Adrenal gland (tissue), 12 donors: ENCODE measurements around the gene ERN1. TPM values are rescaled to one million over a fixed set of nuclear protein-coding genes. Genes with fewer than 3 reads are reported as not detected.

ENCODE experiments used
- DNase-seq, 7 donors: peaks; one replicate each; pipeline ENCODE4 v3.0.0-alpha.2; 2019 to 2020
- H3K27ac ChIP-seq, 5 donors: fragments of 200-600 bp; sonication (generic) in 4 of 5; 1 replicate in 3 of 5; 2 replicates in 2 of 5; pipeline versions ENCODE4 v1.5.1 to v1.8.0; 2016 to 2020; ENCODE audit warnings: mild to moderate bottlenecking in 1 of 5
- H3K27me3 ChIP-seq: fragments of 200-600 bp; 2 replicates; pipeline ENCODE4 v1.8.0; 2021
- H3K36me3 ChIP-seq, 2 donors: fragments of 200-600 bp; replicated peaks in 1 of 2; 1 replicate in 1 of 2; 2 replicates in 1 of 2; pipeline versions ENCODE4 v1.5.1 to v1.8.0; 2018 to 2022
- H3K4me1 ChIP-seq, 2 donors: fragments of 200-600 bp; replicated peaks in 1 of 2; 1 replicate in 1 of 2; 2 replicates in 1 of 2; pipeline versions ENCODE4 v1.5.1 to v1.8.0; 2018 to 2021
- H3K4me3 ChIP-seq, 4 donors: fragments of 200-600 bp; sonication (generic) in 3 of 4; one replicate each; pipeline ENCODE4 v1.5.1; 2016 to 2018
- H3K9me3 ChIP-seq, 3 donors: fragments of 200-600 bp; sonication (generic) in 1 of 3; replicated peaks in 1 of 3; 1 replicate in 2 of 3; 2 replicates in 1 of 3; pipeline versions ENCODE4 v1.5.1 to v1.8.0; 2016 to 2021
- CTCF ChIP-seq, 6 experiments: fragments of 450-650 bp in 4 of 6; fragments of 200-600 bp in 2 of 6; sonication (generic) in 1 of 6; IDR thresholded peaks; 1 replicate in 5 of 6; 2 replicates in 1 of 6; pipeline versions ENCODE4 v1.5.1 to v1.8.0; 2016 to 2021; ENCODE audit warnings: antibody characterized with exemption in 6 of 6, mild to moderate bottlenecking in 2 of 6, moderate library complexity in 1 of 6
- POLR2A ChIP-seq, 2 donors: fragments of 450-650 bp; IDR thresholded peaks; one replicate each; pipeline ENCODE4 v1.6.1; 2017; ENCODE audit warnings: antibody characterized with exemption in 2 of 2, mild to moderate bottlenecking in 2 of 2, moderate library complexity in 1 of 2
- WGBS, 4 donors: extraction: QIAGEN DNeasy Blood & Tissue Kit in 2 of 4; methylation state at CpG; one replicate each; pipeline versions ENCODE4 v1.1.5 to v1.1.7; 2013 to 2017; 5-methylcytosine and 5-hydroxymethylcytosine counted together
- intact Hi-C, 2 donors: fragments of 100-400 bp; cut with DNase I; formaldehyde crosslinking; loops; one replicate each; pipeline versions ENCODE4 v1.14.1 to v1.15.0; 2022 to 2023
- polyA plus RNA-seq, 3 donors: library from polyadenylated mRNA; stranded (reverse); fragments of 200-250 nt in 2 of 3; fragments of 350-450 nt in 1 of 3; fragmentation: Illumina TruSeq in 1 of 3; extraction: RNeasy Lipid Tissue Mini Kit (QIAGEN cat#74804) in 1 of 3; gene quantifications; one replicate each; pipeline ENCODE4 v1.2.3, GENCODE V29; 2013 to 2014
- total RNA-seq, 9 donors: library from RNA; depleted of rRNA in 4 of 9; stranded (reverse); fragments of >200 nt in 4 of 9; fragments of 120-200 nt in 1 of 9; fragmentation: NEBNext Ultra II Directional in 1 of 9; extraction: Animal tissue kit (Norgen Biotek cat#: 25700) in 1 of 9; gene quantifications; one replicate each; pipeline versions ENCODE4 v1.1.0 to v1.2.4, GENCODE V29; 2013 to 2023
- donor health status: healthy with polysubstance abuse.
- donor health status: Bipolar disorder and iron deficiency.
- donor health status: DM: yes; HTN: yes; CAD: no.
- donor health status: DM: no; HTN: no; CAD: no.
- donor health status: DM: no; HTN: no; CAD: no.
- donor health status: DM: yes; HTN: yes; CAD: no.

Gene ERN1
- total and polyA plus RNA-seq, 12 donors: 31.9 to 205 (median 63.1) TPM

DNA sequence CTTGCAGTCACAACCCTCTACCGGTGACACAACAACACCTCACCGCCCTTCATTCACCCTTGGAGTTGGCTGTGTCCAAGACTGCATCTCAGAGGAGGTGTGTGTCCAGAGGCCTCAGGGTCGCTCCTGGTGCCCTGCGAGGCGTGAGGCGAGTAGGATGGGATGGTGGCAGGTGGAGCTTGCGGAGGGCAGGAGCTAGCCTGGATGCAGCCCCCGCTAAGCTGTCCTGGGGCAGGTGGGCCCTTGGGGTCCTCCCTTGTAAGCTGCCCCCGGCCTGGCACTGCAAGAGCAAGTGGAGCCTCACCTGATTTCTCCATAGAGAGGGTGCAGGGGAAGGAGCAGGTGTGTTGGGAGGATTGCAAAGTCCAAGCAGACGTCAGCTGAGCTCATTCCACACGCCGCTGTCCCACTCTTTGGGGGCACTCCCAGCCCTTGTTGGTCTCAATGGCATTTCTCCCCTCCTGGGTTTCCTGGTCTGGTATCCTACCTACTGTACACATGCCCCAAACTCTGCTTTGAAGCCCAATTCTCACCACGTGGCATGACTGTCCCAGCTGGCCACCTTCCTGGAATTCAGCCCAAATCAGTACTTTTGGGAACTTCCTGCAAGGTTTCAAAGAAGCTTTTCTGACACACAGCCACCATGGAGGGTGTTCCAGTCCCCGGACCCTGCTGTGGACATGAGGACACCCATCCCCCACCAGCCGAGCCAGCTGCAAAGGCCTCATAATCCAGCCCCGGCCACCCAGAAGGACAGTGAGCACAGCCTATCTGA, 91.4 kb downstream of the ERN1 start:
- 79 to 88% (median 87%) methylated on average over 14 to 16 of the region's 16 CpGs for WGBS, 4 donors
- no peaks in the 10 kb centered on the region for H3K27me3 ChIP-seq
- H3K4me3 ChIP-seq: no peak overlapping the region
- H3K9me3 ChIP-seq: no peaks in the 10 kb centered on the region
- H3K36me3 ChIP-seq: peaks cover 0 to 18% of the 10 kb centered on the region in 2 donors
- no peak overlapping the region for H3K27ac ChIP-seq
- peaks cover 11 to 17% of the 10 kb centered on the region in 2 donors for H3K4me1 ChIP-seq
- TF ChIP-seq POLR2A (IDR thresholded peaks at IDR 0.05) (no peak), CTCF (IDR thresholded peaks at IDR 0.05) (no peak)
- DNase-seq: peak in 2 of 7 donors; percentile 22 to 48
- intact Hi-C loops: loop anchor here (10.0 kb wide), 2 partner anchors 96 to 246 kb away; partner anchors contain the start of gene ERN1 (in 1 of the 2)

GRCh38 chr17:64037802-64038201, 92.1 kb downstream of the ERN1 start:
- Histone ChIP-seq H3K9me3 (no peaks in the 10 kb centered on the region), H3K4me3 (no peak overlapping the region), H3K4me1 (peaks cover 4 to 10% of the 10 kb centered on the region in 2 donors), H3K27ac (no peak overlapping the region), H3K36me3 (peaks cover 0 to 16% of the 10 kb centered on the region in 2 donors), H3K27me3 (no peaks in the 10 kb centered on the region)
- DNase-seq: no peak
- TF ChIP-seq POLR2A (IDR thresholded peaks at IDR 0.05) (no peak), CTCF (IDR thresholded peaks at IDR 0.05) (no peak)
- intact Hi-C loops: loop anchor here (10.0 kb wide), 2 partner anchors 97 to 247 kb away; partner anchors contain the start of gene ERN1 (in 1 of the 2)
- 97 to 99% (median 99%) methylated on average over 5 of the region's 5 CpGs for WGBS, 4 donors

GRCh38 chr17:64037180-64037579, 92.8 kb downstream of the ERN1 start:
- peaks cover 0 to 4% of the 10 kb centered on the region in 2 donors for H3K4me1 ChIP-seq
- WGBS, 4 donors: 80 to 88% (median 84%) methylated on average over 6 of the region's 6 CpGs
- no peak overlapping the region for H3K4me3 ChIP-seq
- peaks cover 0 to 16% of the 10 kb centered on the region in 2 donors for H3K36me3 ChIP-seq
- intact Hi-C loops: loop anchor here (10.0 kb wide), 2 partner anchors 98 to 248 kb away; partner anchors contain the start of gene ERN1 (in 1 of the 2)
- no peaks in the 10 kb centered on the region for H3K9me3 ChIP-seq
- H3K27ac ChIP-seq: peak overlapping the region in 1 of 5 donors; percentile 12
- TF ChIP-seq CTCF (IDR thresholded peaks at IDR 0.05): no peak
- no peak for TF ChIP-seq POLR2A (IDR thresholded peaks at IDR 0.05)
- DNase-seq: peak in 1 of 7 donors; percentile 25
- H3K27me3 ChIP-seq: no peaks in the 10 kb centered on the region

DNA sequence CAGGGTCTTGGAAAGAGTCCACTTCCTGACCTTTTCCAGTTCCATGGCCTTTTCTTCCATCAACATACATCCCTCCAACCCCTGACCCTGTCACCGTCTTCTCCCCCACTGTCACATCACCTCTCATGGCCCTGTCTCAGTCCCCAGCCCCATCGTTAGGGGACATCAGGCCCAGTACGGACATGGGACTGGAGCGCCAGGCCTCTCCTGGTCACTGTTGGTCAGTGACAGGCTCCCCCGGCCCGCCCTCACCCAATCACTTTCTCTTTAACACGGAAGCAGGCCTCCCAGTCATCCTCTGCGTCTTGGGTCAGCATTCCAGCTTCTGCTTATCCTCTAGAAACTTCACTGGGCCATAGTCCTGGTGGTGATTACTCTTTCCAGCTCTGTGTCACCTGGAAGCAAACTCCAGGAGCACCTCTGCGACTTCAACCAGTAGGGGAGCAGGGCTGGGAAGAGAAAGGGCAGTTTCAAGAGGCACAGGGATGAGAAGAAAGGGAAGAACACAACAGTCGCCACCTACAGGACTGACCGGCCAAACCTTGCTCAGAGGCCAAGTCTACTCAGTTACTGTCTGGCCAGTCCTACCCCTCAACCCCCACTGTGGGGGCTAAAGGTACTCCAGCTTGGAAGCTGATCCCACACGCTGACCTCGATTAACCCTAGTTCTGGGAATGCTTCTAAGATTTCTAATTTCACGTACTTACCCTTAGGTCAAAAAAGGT, 93.6 kb downstream of the ERN1 start:
- TF ChIP-seq POLR2A (IDR thresholded peaks at IDR 0.05) (no peak), CTCF (IDR thresholded peaks at IDR 0.05) (no peak)
- no peak overlapping the region for H3K4me3 ChIP-seq
- peak in 1 of 7 donors; percentile 46 for DNase-seq
- no peaks in the 10 kb centered on the region for H3K9me3 ChIP-seq
- H3K27me3 ChIP-seq: no peaks in the 10 kb centered on the region
- H3K4me1 ChIP-seq: no peaks in the 10 kb centered on the region
- WGBS, 4 donors: 88 to 90% (median 89%) methylated on average over 14 of the region's 14 CpGs
- peaks cover 0 to 16% of the 10 kb centered on the region in 2 donors for H3K36me3 ChIP-seq
- intact Hi-C loops: loop anchor here (10.0 kb wide), 2 partner anchors 98 to 248 kb away; partner anchors contain the start of gene ERN1 (in 1 of the 2)
- no peak overlapping the region for H3K27ac ChIP-seq
